EH (cell line): ENCODE results near the gene SLC9A8.

Experiments
- DNase-seq: peaks from one replicate; pipeline ENCODE4 v3.0.0-alpha.2; 2015; ENCODE audit warnings: low read depth

Gene SLC9A8

GRCh38 chr20:49880177-49880576 is 67.5 kb downstream of the SLC9A8 start:
- peak; percentile 39 for DNase-seq

- no peak for DNase-seq
Observed at GRCh38 chr20:49880724-49881445, 68.3 kb downstream of the SLC9A8 start.

GRCh38 chr20:49882171-49882970 is 69.7 kb downstream of the SLC9A8 start:
- DNase-seq = no peak

- no peak for DNase-seq
Observed at GRCh38 chr20:49883246-49883802, 70.7 kb downstream of the SLC9A8 start.

GRCh38 chr20:49885558-49886332 is 73.1 kb downstream of the SLC9A8 start:
- DNase-seq = no peak

- DNase-seq = no peak
Observed at GRCh38 chr20:49886571-49887213, 74.1 kb downstream of the SLC9A8 start.

GRCh38 chr20:49887251-49888211 is 74.9 kb downstream of the SLC9A8 start:
- DNase-seq = peak; percentile 35

GRCh38 chr20:49888212-49889000 is 75.8 kb downstream of the SLC9A8 start:
- DNase-seq = peak; percentile 55

- DNase-seq = no peak
Observed at GRCh38 chr20:49889001-49889934, 76.6 kb downstream of the SLC9A8 start.

GRCh38 chr20:49889935-49890333 is 77.3 kb downstream of the SLC9A8 start:
- no peak for DNase-seq

- no peak for DNase-seq
Observed at GRCh38 chr20:49890471-49891361, 78.1 kb downstream of the SLC9A8 start.

GRCh38 chr20:49891476-49892110 is 79.0 kb downstream of the SLC9A8 start:
- DNase-seq = no peak

- no peak for DNase-seq
Observed at GRCh38 chr20:49892260-49892659, 79.6 kb downstream of the SLC9A8 start.

- DNase-seq = no peak
Observed at GRCh38 chr20:49892817-49893216, 80.2 kb downstream of the SLC9A8 start.

- DNase-seq = peak; percentile 27
Observed at GRCh38 chr20:49893242-49894072, 80.8 kb downstream of the SLC9A8 start.

- DNase-seq = no peak
Observed at GRCh38 chr20:49894073-49894470, 81.4 kb downstream of the SLC9A8 start.
